ENCODE data around the gene ENOX1. TPM values are rescaled to one million over a fixed set of nuclear protein-coding genes. Genes with fewer than 3 reads are reported as not detected.
A peak's percentile ranks its signal among the peaks of the same experiment; 100 is the strongest.

ENOX1 gene
- total and polyA plus RNA-seq, 7 donors: 0.23 to 20.2 (median 11.1) TPM

DNA sequence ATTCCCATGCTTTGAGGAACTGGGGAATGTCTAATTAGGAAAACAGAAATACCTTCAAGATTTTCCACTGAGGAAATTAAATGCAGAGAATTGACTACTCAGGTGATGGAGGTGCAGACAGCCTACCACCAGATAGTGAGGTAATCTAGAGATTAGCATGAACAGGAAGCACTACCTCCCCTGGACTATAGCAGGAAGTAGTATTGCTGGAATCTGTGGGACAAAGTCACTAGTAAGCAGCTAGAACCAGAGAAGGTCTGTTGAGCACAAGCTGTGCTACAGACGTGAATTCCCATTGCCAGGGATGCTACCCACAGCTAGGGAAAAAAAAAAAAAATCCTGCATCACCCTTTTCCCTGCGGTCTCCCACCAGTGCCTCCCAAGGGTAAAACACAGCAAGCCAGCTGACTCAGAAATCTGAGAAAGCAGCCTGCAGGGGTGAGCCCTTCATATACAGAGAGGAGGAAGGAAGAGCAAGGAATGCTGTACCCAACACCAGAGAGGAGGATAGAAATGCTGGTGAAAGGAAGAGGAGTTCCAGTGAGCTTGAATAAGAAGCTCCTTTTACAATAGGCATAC lies 10.2 kb downstream of the ENOX1 start:
- DNase-seq: no peak
- Histone ChIP-seq H3K9me3 (no peaks in the 10 kb centered on the region), H3K36me3 (no peaks in the 10 kb centered on the region), H3K27ac (no peak overlapping the region), H3K27me3 (no peaks in the 10 kb centered on the region), H3K4me3 (no peak overlapping the region), H3K4me1 (peaks cover 0 to 16% (median 3%) of the 10 kb centered on the region in 4 donors)
- intact Hi-C loops (cut with DNase I): no loop called here
- TF ChIP-seq CTCF (IDR thresholded peaks at IDR 0.05) (no peak), POLR2A (IDR thresholded peaks at IDR 0.05) (no peak), POLR2AphosphoS5 (IDR thresholded peaks at IDR 0.05) (no peak), EP300 (IDR thresholded peaks at IDR 0.05) (no peak)
- WGBS, 2 donors: 63 to 81% methylated on average over 2 of the region's 2 CpGs

DNA sequence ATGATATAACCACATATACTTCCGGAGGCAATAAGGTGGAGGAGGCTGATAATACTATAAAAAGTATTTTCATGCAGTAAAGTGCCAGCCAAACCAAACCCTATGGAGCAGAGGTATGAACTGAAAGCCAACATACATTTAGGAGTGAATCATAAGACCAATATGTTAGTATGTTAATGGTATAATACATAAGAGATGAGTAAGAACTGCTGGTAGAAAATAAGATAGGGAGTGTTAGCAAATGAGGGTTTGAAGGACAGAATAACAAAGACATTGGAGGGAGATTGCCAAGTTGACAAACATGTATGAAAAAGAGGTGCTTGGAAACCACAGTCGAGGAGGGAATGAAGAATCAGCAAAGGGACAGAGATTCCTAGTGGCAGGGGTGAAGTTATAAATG lies 10.8 kb downstream of the ENOX1 start:
- Histone ChIP-seq H3K27me3 (no peaks in the 10 kb centered on the region), H3K9me3 (no peaks in the 10 kb centered on the region), H3K27ac (no peak overlapping the region), H3K36me3 (no peaks in the 10 kb centered on the region), H3K4me3 (no peak overlapping the region), H3K4me1 (peaks cover 0 to 21% (median 4%) of the 10 kb centered on the region in 4 donors)
- intact Hi-C loops (cut with DNase I): no loop called here
- WGBS, 2 donors: 77 to 85% methylated on average over 2 of the region's 2 CpGs
- DNase-seq: no peak
- no peak for TF ChIP-seq POLR2A (IDR thresholded peaks at IDR 0.05)
- no peak for TF ChIP-seq CTCF (IDR thresholded peaks at IDR 0.05)

DNA sequence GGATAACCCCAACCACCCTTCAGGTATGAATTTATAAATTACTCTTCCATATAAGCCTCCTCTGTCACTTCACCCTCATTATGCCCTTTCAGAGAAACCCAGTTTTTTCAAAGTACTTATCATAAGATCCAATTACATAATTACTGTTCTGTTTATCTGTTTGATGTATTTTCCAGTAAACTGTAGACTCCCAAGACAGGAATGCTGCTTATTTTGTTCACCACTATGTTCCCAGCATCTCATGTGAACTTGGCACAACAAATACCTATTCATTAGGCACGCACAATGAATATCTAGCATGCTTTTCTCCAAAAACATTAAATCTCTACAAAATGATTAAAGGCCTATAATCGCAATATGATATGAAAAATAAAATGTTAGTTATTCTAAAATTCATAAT lies 13.2 kb downstream of the ENOX1 start:
- WGBS, 2 donors: 88 to 93% methylated on average over 2 of the region's 2 CpGs
- DNase-seq: no peak
- intact Hi-C loops (cut with DNase I): loop anchor here (5.0 kb wide), 1 partner anchor 256 kb away; no protein-coding TSS in a partner anchor

GRCh38 chr13:43770871-43771270 lies 15.9 kb downstream of the ENOX1 start:
- peak overlapping the region; percentile 12 to 58 (median 39) for H3K27ac ChIP-seq
- DNase-seq: no peak
- intact Hi-C loops (cut with DNase I): loop anchor here (5.0 kb wide), 1 partner anchor 254 kb away; no protein-coding TSS in a partner anchor
- H3K27me3 ChIP-seq: no peaks in the 10 kb centered on the region
- H3K4me1 ChIP-seq: peaks cover 0 to 47% (median 34%) of the 10 kb centered on the region in 4 donors
- no peak overlapping the region for H3K4me3 ChIP-seq
- TF ChIP-seq POLR2A (IDR thresholded peaks at IDR 0.05): no peak
- TF ChIP-seq CTCF (IDR thresholded peaks at IDR 0.05): no peak
- peak in 1 of 4 donors; percentile 25 for TF ChIP-seq POLR2AphosphoS5 (IDR thresholded peaks at IDR 0.05)
- no peaks in the 10 kb centered on the region for H3K36me3 ChIP-seq
- H3K9me3 ChIP-seq: no peaks in the 10 kb centered on the region
- 79 to 83% methylated on average over 3 of the region's 3 CpGs for WGBS, 2 donors

More for the DNA sequence above, 13.2 kb downstream of the ENOX1 start:
- no peaks in the 10 kb centered on the region for H3K27me3 ChIP-seq
- H3K4me1 ChIP-seq: peaks cover 0 to 35% (median 13%) of the 10 kb centered on the region in 4 donors
- no peak for TF ChIP-seq POLR2AphosphoS5 (IDR thresholded peaks at IDR 0.05)
- TF ChIP-seq CTCF (IDR thresholded peaks at IDR 0.05): no peak
- no peak for TF ChIP-seq POLR2A (IDR thresholded peaks at IDR 0.05)
- TF ChIP-seq EP300 (IDR thresholded peaks at IDR 0.05): no peak
- no peaks in the 10 kb centered on the region for H3K36me3 ChIP-seq
- H3K4me3 ChIP-seq: no peak overlapping the region
- no peaks in the 10 kb centered on the region for H3K9me3 ChIP-seq
- H3K27ac ChIP-seq: no peak overlapping the region

DNA sequence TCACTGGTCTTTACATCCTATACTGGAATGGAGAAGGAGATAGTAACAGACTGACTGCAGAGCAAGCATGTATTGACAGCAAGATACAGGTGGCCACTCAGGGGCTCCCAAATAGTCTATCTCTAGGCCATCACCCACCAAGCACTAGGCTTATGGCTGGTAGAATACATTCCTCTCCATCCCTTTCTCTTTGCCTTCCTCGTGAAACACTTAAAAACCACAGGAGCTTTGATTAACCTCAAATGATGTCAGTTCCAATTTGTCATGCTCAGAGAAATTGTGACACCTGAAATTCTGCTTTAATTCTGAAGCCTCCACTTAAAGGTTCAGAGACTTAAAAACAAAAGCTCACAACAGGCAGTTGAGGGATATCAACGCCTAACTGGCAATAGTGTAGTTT lies 17.2 kb downstream of the ENOX1 start:
- Histone ChIP-seq H3K27me3 (no peaks in the 10 kb centered on the region), H3K4me3 (no peak overlapping the region), H3K27ac (peak overlapping the region in 2 of 4 donors; percentile 75 to 82), H3K36me3 (no peaks in the 10 kb centered on the region), H3K9me3 (no peaks in the 10 kb centered on the region), H3K4me1 (peaks cover 0 to 60% (median 46%) of the 10 kb centered on the region in 4 donors)
- WGBS, 2 donors: 64 to 85% methylated on average over 2 of the region's 2 CpGs
- intact Hi-C loops (cut with DNase I): loop anchor here (5.0 kb wide), 1 partner anchor 82 kb away; no protein-coding TSS in a partner anchor
- TF ChIP-seq POLR2A (IDR thresholded peaks at IDR 0.05) (no peak), CTCF (IDR thresholded peaks at IDR 0.05) (no peak), EP300 (IDR thresholded peaks at IDR 0.05) (no peak), POLR2AphosphoS5 (IDR thresholded peaks at IDR 0.05) (no peak)
- no peak for DNase-seq
